GM23248 (cell line): ENCODE results near the gene MTMR8.

Experiments
- EZH2 ChIP-seq: fragments of 200-600 bp; sonication (generic); IDR thresholded peaks from 2 replicates; pipeline ENCODE4 v1.6.1; 2018; ENCODE audit warnings: antibody characterized with exemption, mild to moderate bottlenecking; ENCODE audit not compliant: insufficient read depth, poor library complexity, severe bottlenecking
- EZH2phosphoT487 ChIP-seq: fragments of 200-600 bp; sonication (generic); IDR thresholded peaks from 2 replicates; pipeline ENCODE4 v1.6.1; 2018; ENCODE audit warnings: antibody characterized with exemption, moderate library complexity, mild to moderate bottlenecking, low read depth; ENCODE audit not compliant: insufficient read depth

DNA sequence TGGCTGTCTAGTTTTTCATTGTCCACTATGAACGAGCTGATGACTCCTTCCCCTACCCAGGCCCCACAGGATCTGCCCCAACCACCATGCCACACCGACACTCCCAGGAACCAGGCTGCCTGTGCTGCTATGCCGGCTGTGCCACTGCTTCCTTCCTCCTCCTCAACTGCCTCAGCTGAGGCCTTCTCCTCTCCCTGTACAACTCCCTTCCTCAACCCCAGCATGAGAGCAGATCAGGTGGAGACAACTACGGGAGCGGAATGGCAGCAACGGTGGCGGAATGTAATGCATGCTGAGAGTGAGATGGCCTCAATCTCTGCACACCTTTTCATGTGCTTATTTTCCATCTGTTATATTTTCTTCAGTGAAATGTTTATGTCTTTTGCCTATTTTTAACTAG is 88.5 kb downstream of the MTMR8 start:
- TF ChIP-seq EZH2 (no peak), EZH2phosphoT487 (no peak)
